H9 (cell line): Measurements from ENCODE around the gene NOL11. TPM values are rescaled to one million over a fixed set of nuclear protein-coding genes. Genes with fewer than 3 reads are reported as not detected.

ENCODE experiments used
- DNase-seq: peaks from one replicate; pipeline ENCODE4 v3.0.0-alpha.2; 2017
- H2AFZ ChIP-seq: one replicate; pipeline ENCODE4 v1.6.1; 2013; ENCODE audit warnings: mild to moderate bottlenecking, low read length, control low read depth, moderate library complexity
- H2AK5ac ChIP-seq: 2 replicates; pipeline ENCODE4 v1.6.1; 2013; ENCODE audit warnings: low read length, control low read depth, mixed read lengths; ENCODE audit not compliant: insufficient read length
- H2BK120ac ChIP-seq: one replicate; pipeline ENCODE4 v1.6.1; 2013; ENCODE audit warnings: low read depth, mild to moderate bottlenecking, low read length, control low read depth, inconsistent platforms; ENCODE audit not compliant: poor library complexity, severe bottlenecking
- H2BK12ac ChIP-seq: 2 replicates; pipeline ENCODE4 v1.6.1; 2013; ENCODE audit warnings: low read length, control low read depth, mixed read lengths, low read depth; ENCODE audit not compliant: insufficient read length
- H2BK15ac ChIP-seq: 2 replicates; pipeline ENCODE4 v1.6.1; 2013; ENCODE audit warnings: low read depth, low read length, control low read depth
- H2BK20ac ChIP-seq: one replicate; pipeline ENCODE4 v1.6.1; 2013; ENCODE audit warnings: low read depth, mild to moderate bottlenecking, low read length, control low read depth, inconsistent platforms; ENCODE audit not compliant: poor library complexity, severe bottlenecking
- H2BK5ac ChIP-seq: 2 replicates; pipeline ENCODE4 v1.6.1; 2013; ENCODE audit warnings: low read length, control low read depth, mixed read lengths; ENCODE audit not compliant: insufficient read length
- H3K14ac ChIP-seq: 2 replicates; pipeline ENCODE4 v1.6.1; 2013; ENCODE audit warnings: low read length, control low read depth; ENCODE audit not compliant: insufficient read depth
- H3K18ac ChIP-seq: 2 replicates; pipeline ENCODE4 v1.6.1; 2013; ENCODE audit warnings: low read depth, mild to moderate bottlenecking, mixed read lengths, low read length, control low read depth; ENCODE audit not compliant: insufficient read length
- H3K23ac ChIP-seq: 2 replicates; pipeline ENCODE4 v1.6.1; 2013; ENCODE audit warnings: low read length, control low read depth, mixed read lengths, low read depth; ENCODE audit not compliant: insufficient read length
- H3K23me2 ChIP-seq: 2 replicates; pipeline ENCODE4 v1.6.1; 2013; ENCODE audit warnings: low read depth, mild to moderate bottlenecking, mixed read lengths, low read length, control low read depth; ENCODE audit not compliant: insufficient read length, poor library complexity, severe bottlenecking
- H3K27ac ChIP-seq: 2 replicates; pipeline ENCODE4 v1.5.1; 2013; ENCODE audit warnings: low read length, control low read depth, mixed read lengths, low read depth; ENCODE audit not compliant: insufficient read length
- H3K27me3 ChIP-seq: 2 replicates; pipeline ENCODE4 v1.6.1; 2013; ENCODE audit warnings: low read length, control low read depth, inconsistent platforms; ENCODE audit not compliant: insufficient read depth
- H3K4ac ChIP-seq: 2 replicates; pipeline ENCODE4 v1.6.1; 2013; ENCODE audit warnings: low read depth, mild to moderate bottlenecking, control low read depth, inconsistent platforms, low read length, moderate library complexity
- H3K4me1 ChIP-seq: 2 replicates; pipeline ENCODE4 v1.6.1; 2013; ENCODE audit warnings: low read length, control low read depth, inconsistent platforms; ENCODE audit not compliant: insufficient read depth
- H3K4me2 ChIP-seq: 2 replicates; pipeline ENCODE4 v1.6.1; 2013; ENCODE audit warnings: low read length, control low read depth, mixed read lengths; ENCODE audit not compliant: insufficient read length, insufficient read depth
- H3K56ac ChIP-seq: 2 replicates; pipeline ENCODE4 v1.6.1; 2013; ENCODE audit warnings: low read depth, mild to moderate bottlenecking, mixed read lengths, low read length, control low read depth; ENCODE audit not compliant: insufficient read length
- H3K79me1 ChIP-seq: 2 replicates; pipeline ENCODE4 v1.6.1; 2013; ENCODE audit warnings: low read depth, mild to moderate bottlenecking, moderate library complexity, low read length, control low read depth, inconsistent platforms; ENCODE audit not compliant: insufficient read depth, poor library complexity, severe bottlenecking
- H3K79me2 ChIP-seq: 2 replicates; pipeline ENCODE4 v1.6.1; 2013; ENCODE audit warnings: low read length, control low read depth, inconsistent platforms; ENCODE audit not compliant: insufficient read depth
- H3K9ac ChIP-seq: 2 replicates; pipeline ENCODE4 v1.6.1; 2013; ENCODE audit warnings: low read length, control low read depth, mixed read lengths; ENCODE audit not compliant: insufficient read length; ENCODE audit errors: extremely low read depth
- H3K9me3 ChIP-seq: one replicate; pipeline ENCODE4 v1.6.1; 2013; ENCODE audit warnings: low read depth, low read length, inconsistent platforms; ENCODE audit not compliant: control insufficient read depth
- H3T11ph ChIP-seq: one replicate; pipeline ENCODE4 v1.6.1; 2013; ENCODE audit warnings: mild to moderate bottlenecking, low read length, control low read depth, inconsistent platforms
- H4K20me1 ChIP-seq: one replicate; pipeline ENCODE4 v1.6.1; 2013; ENCODE audit not compliant: control insufficient read depth, insufficient read length, insufficient read depth
- H4K5ac ChIP-seq: 2 replicates; pipeline ENCODE4 v1.6.1; 2013; ENCODE audit warnings: low read depth, mild to moderate bottlenecking, mixed read lengths, low read length, control low read depth; ENCODE audit not compliant: insufficient read length
- H4K8ac ChIP-seq: replicated peaks from 2 replicates; pipeline ENCODE4 v1.6.1; 2013; ENCODE audit warnings: low read length, control low read depth, mixed read lengths, low read depth; ENCODE audit not compliant: insufficient read length
- H4K91ac ChIP-seq: 2 replicates; pipeline ENCODE4 v1.6.1; 2013; ENCODE audit warnings: low read depth, mild to moderate bottlenecking, moderate library complexity, mixed read lengths, low read length, control low read depth; ENCODE audit not compliant: insufficient read length
- H3K27ac Mint-ChIP-seq, 3 experiments: 2 replicates in 2 of 3; 3 replicates in 1 of 3; pipeline ENCODE4 v1.8.0; 2020 to 2021; ENCODE audit warnings: mixed read lengths in 3 of 3, mild to moderate bottlenecking in 1 of 3, moderate library complexity in 1 of 3
- H3K27me3 Mint-ChIP-seq: 2 replicates; pipeline ENCODE4 v1.8.0; 2021; ENCODE audit warnings: low read depth, mild to moderate bottlenecking, moderate library complexity, mixed read lengths
- H3K36me3 Mint-ChIP-seq, 3 experiments: 2 replicates in 2 of 3; 3 replicates in 1 of 3; pipeline ENCODE4 v1.8.0; 2020 to 2021; ENCODE audit warnings: low read depth in 3 of 3, mixed read lengths in 3 of 3; ENCODE audit not compliant: insufficient read depth in 1 of 3
- H3K4me1 Mint-ChIP-seq, 2 experiments: 2 replicates each; pipeline ENCODE4 v1.8.0; 2020; ENCODE audit warnings: mixed read lengths in 2 of 2
- H3K4me3 Mint-ChIP-seq, 2 experiments: 2 replicates in 1 of 2; 3 replicates in 1 of 2; pipeline ENCODE4 v1.8.0; 2020 to 2021; ENCODE audit warnings: mild to moderate bottlenecking in 2 of 2, mixed read lengths in 2 of 2, moderate library complexity in 1 of 2
- H3K9me3 Mint-ChIP-seq, 2 experiments: 2 replicates in 1 of 2; 3 replicates in 1 of 2; pipeline ENCODE4 v1.8.0; 2020; ENCODE audit warnings: mild to moderate bottlenecking in 2 of 2, mixed read lengths in 2 of 2, moderate library complexity in 1 of 2
- CTCF ChIP-seq: fragments of 200-600 bp; sonication (generic); conservative IDR thresholded peaks from 3 replicates; pipeline ENCODE4 v1.8.0; 2021; ENCODE audit warnings: antibody characterized with exemption, mild to moderate bottlenecking
- WGBS: extraction: QIAGEN DNeasy Blood & Tissue Kit; methylation state at CpG from one replicate; pipeline ENCODE4 v1.1.7; 2013; ENCODE audit warnings: missing lambda C conversion rate, low lambda C conversion rate, mixed read lengths; ENCODE audit not compliant: insufficient read length; ENCODE audit errors: extremely low coverage; 5-methylcytosine and 5-hydroxymethylcytosine counted together
- total RNA-seq: library from RNA; stranded (reverse); gene quantifications from 2 replicates; pipeline ENCODE4 v1.2.1, GENCODE V29; 2021

NOL11 gene
- total RNA-seq, 1 experiment from 2014 or later: 114 TPM

DNA sequence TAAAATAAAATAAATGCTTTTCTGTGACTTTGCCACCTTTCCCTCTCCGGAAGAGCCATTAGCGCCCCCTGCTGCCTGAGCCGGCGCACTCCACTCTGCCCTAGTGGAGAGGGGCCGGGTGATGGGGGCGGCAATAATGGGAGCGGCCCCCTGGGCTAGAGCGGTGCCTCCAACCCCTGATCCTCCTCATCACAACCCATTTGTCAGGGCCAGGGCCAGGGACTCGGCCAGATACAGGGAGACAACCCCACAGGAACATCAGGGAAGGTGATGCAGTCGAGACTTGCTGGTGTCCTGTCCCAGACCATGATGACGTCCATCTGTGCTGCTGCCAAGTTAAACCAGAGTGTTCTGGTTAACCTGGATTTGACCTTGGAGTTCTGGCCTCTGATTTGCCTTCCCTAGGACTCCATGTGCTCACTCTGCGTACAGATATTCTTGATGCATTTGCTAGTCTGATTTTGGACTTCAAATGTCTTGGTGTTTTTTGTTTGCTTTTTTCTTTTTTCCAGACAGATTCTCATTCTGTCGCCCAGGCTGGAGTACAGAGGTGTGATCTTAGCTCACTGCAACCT, 61.4 kb downstream of the NOL11 start:
- H3K79me2 ChIP-seq: no peaks in the 10 kb centered on the region
- H3K4ac ChIP-seq: no peak overlapping the region
- H2AK5ac ChIP-seq: no peak overlapping the region
- H3K18ac ChIP-seq: no peak overlapping the region
- TF ChIP-seq CTCF: peak; percentile 94
- H2BK120ac ChIP-seq: no peak overlapping the region
- Mint-ChIP-seq H3K36me3 (no peaks in the 10 kb centered on the region; a peak in 1 of 7 replicates), H3K4me3 (peak overlapping the region in 1 of 2 experiments; percentile 8; a peak in 1 of 5 replicates), H3K27me3 (no peaks in the 10 kb centered on the region), H3K9me3 (no peaks in the 10 kb centered on the region), H3K4me1 (peaks cover 4 to 5% of the 10 kb centered on the region in 2 experiments), H3K27ac (no peak overlapping the region)
- H2BK12ac ChIP-seq: no peak overlapping the region
- H3K14ac ChIP-seq: no peak overlapping the region
- no peaks in the 10 kb centered on the region for H3K27me3 ChIP-seq
- no peak overlapping the region for H2BK20ac ChIP-seq
- no peaks in the 10 kb centered on the region for H3K79me1 ChIP-seq
- no peak overlapping the region for H3K4me2 ChIP-seq
- no peak overlapping the region for H2AFZ ChIP-seq
- H3K23ac ChIP-seq: no peak overlapping the region
- no peak overlapping the region for H3T11ph ChIP-seq
- no peak overlapping the region for H4K91ac ChIP-seq
- H4K5ac ChIP-seq: no peak overlapping the region
- no peak overlapping the region for H3K9ac ChIP-seq
- no peaks in the 10 kb centered on the region for H3K4me1 ChIP-seq
- no peak overlapping the region for H3K56ac ChIP-seq
- no peaks in the 10 kb centered on the region for H3K23me2 ChIP-seq
- H2BK5ac ChIP-seq: no peak overlapping the region
- no peak overlapping the region for H2BK15ac ChIP-seq
- H4K8ac ChIP-seq: no peak overlapping the region
- WGBS: no CpG with 5 or more reads among the region's 13 CpGs
- DNase-seq: peak; percentile 88
- H4K20me1 ChIP-seq: no peaks in the 10 kb centered on the region
- H3K9me3 ChIP-seq: no peaks in the 10 kb centered on the region
- H3K27ac ChIP-seq: no peak overlapping the region
